Measurements from ENCODE around the gene WBP1. TPM values are rescaled to one million over a fixed set of nuclear protein-coding genes. Genes with fewer than 3 reads are reported as not detected.

Gene WBP1
- total RNA-seq, 1 donor from 2014 or later, result 31.1 TPM

DNA sequence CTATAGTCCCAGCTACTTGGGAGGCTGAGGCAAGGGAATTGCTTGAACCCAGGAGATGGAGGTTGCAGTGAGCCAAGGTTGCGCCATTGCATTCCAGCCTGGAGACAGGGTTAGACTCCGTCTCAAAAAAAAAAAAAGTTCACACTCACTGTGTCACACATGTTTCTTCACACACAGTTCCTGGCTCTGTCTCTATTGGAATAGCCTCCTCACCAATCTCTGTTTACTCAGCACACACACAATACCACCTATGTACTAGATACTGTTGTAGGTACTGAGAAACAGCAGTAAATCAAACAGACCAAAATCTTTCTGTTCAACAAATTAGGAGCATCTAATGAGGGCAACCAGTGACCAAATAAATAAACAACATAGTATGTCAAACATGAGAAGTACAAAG lies 27.9 kb downstream of the WBP1 start:
- Histone ChIP-seq H3K4me3 (ENCODE audit: low read depth, low read length) (no peak overlapping the region), H3K27me3 (ENCODE audit: control insufficient read depth, insufficient read depth, low read length) (no peaks in the 10 kb centered on the region), H3K36me3 (ENCODE audit: control insufficient read depth, insufficient read depth, low read length) (peaks cover 6% of the 10 kb centered on the region)
- TF ChIP-seq, protein P1, sequence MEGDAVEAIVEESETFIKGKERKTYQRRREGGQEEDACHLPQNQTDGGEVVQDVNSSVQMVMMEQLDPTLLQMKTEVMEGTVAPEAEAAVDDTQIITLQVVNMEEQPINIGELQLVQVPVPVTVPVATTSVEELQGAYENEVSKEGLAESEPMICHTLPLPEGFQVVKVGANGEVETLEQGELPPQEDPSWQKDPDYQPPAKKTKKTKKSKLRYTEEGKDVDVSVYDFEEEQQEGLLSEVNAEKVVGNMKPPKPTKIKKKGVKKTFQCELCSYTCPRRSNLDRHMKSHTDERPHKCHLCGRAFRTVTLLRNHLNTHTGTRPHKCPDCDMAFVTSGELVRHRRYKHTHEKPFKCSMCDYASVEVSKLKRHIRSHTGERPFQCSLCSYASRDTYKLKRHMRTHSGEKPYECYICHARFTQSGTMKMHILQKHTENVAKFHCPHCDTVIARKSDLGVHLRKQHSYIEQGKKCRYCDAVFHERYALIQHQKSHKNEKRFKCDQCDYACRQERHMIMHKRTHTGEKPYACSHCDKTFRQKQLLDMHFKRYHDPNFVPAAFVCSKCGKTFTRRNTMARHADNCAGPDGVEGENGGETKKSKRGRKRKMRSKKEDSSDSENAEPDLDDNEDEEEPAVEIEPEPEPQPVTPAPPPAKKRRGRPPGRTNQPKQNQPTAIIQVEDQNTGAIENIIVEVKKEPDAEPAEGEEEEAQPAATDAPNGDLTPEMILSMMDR (IDR thresholded peaks at IDR 0.05; ENCODE audit: insufficient read depth, low read length, severe bottlenecking), result no peak
- no peak for DNase-seq (ENCODE audit: low read depth)
- FAIRE-seq, result no peak

DNA sequence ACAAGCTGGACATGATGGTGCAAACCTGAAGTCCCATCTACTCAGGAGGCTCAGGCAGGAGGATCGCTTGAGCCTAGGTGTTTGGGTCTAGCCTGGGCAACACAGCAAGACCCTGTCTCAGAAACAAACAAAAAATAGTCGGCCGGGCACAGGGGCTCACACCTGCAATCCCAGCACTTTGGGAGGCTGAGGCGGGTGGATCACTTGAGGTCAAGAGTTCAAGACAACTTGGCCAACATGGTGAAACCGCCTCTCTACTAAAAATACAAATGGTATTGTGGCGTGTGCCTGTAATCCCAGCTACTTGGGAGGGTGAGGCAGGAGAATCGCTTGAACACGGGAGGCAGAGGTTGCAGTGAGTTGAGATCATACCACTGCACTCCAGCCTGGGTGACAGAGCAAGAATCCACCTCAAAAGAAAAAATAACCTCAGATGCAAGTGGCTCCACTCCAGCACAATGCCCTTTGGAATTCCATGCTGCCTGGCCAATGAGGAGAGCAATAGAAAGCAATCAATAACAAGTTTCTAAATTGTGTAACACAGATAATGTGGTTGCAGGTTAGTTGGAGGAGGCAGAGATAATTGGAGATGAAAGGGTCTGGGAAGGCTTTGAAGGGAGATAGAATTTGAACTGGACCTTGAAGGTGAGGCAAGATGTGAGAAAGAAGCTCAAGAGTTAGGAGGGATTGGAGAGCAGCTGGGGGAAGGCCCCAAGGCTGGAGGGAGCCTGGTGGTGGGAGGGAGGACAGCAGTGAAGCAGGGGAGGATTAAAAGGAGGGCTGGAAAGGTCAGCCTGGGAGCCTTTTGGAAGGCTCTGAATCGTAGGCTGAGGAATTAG lies 30.6 kb downstream of the WBP1 start:
- no peak for DNase-seq (ENCODE audit: low read depth)
- no peak overlapping the region for H3K4me3 ChIP-seq (ENCODE audit: low read depth, low read length)
- peaks cover 14% of the 10 kb centered on the region for H3K36me3 ChIP-seq (ENCODE audit: control insufficient read depth, insufficient read depth, low read length)
- FAIRE-seq, result no peak
- TF ChIP-seq, protein P1 (IDR thresholded peaks at IDR 0.05; ENCODE audit: insufficient read depth, low read length, severe bottlenecking), result no peak
- H3K27me3 ChIP-seq (ENCODE audit: control insufficient read depth, insufficient read depth, low read length), result no peaks in the 10 kb centered on the region

DNA sequence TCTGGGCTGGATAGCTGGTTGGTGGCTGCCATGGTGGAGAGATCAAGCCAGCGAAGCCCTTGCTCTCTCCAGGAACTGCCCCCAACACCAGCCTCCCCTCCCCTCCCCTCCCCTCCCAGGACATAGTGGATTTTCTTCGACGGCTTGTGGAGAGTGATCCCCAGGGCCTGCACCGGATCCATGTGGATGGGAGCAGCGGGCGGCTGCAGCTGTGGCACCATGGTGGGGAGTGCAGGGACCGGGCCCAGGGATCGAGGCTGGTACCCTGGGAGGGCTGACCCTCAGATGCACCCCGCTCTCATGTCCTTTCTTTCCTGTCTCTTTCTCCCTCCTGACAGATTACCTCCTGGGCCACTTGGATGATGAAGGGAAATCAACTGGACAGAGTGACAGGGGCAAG lies 31.7 kb downstream of the WBP1 start:
- H3K27me3 ChIP-seq (ENCODE audit: control insufficient read depth, insufficient read depth, low read length), result no peaks in the 10 kb centered on the region
- no peak overlapping the region for H3K4me3 ChIP-seq (ENCODE audit: low read depth, low read length)
- FAIRE-seq (no peak), DNase-seq (ENCODE audit: low read depth) (no peak)
- peaks cover 15% of the 10 kb centered on the region for H3K36me3 ChIP-seq (ENCODE audit: control insufficient read depth, insufficient read depth, low read length)
- TF ChIP-seq, protein P1 (IDR thresholded peaks at IDR 0.05; ENCODE audit: insufficient read depth, low read length, severe bottlenecking), result no peak

DNA sequence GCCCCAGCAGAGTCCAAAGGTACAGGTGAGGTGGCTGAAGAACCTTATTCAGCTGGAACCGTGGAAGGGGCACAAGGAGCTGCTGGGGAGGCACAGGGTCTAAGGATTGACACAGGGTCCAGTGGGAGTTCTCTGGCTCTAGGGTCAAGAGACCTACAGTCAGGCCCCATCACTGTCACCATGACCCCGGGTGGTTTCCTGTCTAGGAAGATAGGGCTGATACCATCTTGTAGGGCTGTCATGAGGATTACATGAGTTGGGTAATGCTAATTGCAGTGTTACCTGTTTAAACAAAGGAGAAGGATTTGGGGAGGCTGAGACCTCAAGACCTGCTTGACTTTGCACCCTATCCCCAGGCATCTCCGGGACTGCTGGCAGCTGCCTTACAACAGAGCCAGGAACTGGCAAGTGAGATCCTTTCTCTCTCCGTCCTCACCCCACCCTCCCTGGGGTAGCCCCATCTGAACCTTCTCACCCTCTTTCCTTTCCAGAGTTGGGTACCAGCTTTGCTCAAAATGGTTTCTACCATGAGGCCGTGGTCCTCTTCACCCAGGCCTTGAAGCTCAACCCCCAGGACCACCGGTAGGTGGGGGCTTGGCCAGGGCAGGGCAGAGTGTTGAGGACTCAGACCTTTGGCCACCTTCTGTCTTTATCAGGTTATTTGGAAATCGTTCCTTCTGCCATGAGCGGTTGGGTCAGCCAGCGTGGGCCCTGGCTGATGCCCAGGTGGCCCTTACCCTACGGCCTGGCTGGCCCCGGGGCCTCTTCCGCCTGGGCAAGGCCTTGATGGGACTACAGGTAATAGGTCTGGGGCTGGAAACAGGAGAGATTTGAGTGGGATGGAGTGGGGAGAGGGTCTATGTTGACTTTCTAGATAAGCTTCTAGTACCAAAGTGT lies 33.7 kb downstream of the WBP1 start:
- H3K4me3 ChIP-seq (ENCODE audit: low read depth, low read length), result no peak overlapping the region
- TF ChIP-seq, protein P1 (IDR thresholded peaks at IDR 0.05; ENCODE audit: insufficient read depth, low read length, severe bottlenecking), result no peak
- no peaks in the 10 kb centered on the region for H3K27me3 ChIP-seq (ENCODE audit: control insufficient read depth, insufficient read depth, low read length)
- DNase-seq (ENCODE audit: low read depth), result no peak
- H3K36me3 ChIP-seq (ENCODE audit: control insufficient read depth, insufficient read depth, low read length), result peaks cover 14% of the 10 kb centered on the region
- no peak for FAIRE-seq

DNA sequence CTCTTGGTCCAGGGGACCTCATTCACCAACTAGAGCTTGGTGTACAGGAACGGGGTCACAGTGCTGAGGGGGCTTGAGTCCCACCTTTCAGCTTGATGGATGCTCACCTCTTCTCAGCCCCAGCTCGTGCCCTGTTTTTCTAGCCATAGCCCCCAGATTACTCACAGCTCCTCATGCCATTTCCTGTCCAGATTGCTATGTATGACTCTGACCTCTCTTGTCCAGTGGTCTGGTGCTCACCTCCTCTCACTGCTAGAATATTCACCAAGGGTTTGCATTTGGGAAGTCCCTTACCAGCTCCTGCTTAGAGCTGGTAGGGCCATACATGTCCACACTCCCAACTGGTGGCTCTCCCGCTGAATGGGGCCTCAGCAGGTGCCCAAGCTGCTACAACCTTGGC lies 35.3 kb downstream of the WBP1 start:
- FAIRE-seq (no peak), DNase-seq (ENCODE audit: low read depth) (no peak)
- H3K36me3 ChIP-seq (ENCODE audit: control insufficient read depth, insufficient read depth, low read length), result peaks cover 14% of the 10 kb centered on the region
- TF ChIP-seq, protein P1 (IDR thresholded peaks at IDR 0.05; ENCODE audit: insufficient read depth, low read length, severe bottlenecking), result no peak
- H3K4me3 ChIP-seq (ENCODE audit: low read depth, low read length), result no peak overlapping the region
- H3K27me3 ChIP-seq (ENCODE audit: control insufficient read depth, insufficient read depth, low read length), result peaks cover under 1% of the 10 kb centered on the region
